Measurements from ENCODE around the gene CAPN12. TPM values are rescaled to one million over a fixed set of nuclear protein-coding genes. Genes with fewer than 3 reads are reported as not detected.
A peak's percentile ranks its signal among the peaks of the same experiment; 100 is the strongest.

Gene CAPN12
- total and polyA plus RNA-seq, 5 donors from 2014 or later: 1.0 to 6.1 (median 2.2) TPM

GRCh38 chr19:38697197-38697596, 47.1 kb downstream of the CAPN12 start:
- DNase-seq (no peak), ATAC-seq (ENCODE audit: low read depth in 2 of 2) (no peak)
- peaks cover 14% of the 10 kb centered on the region for H3K36me3 Mint-ChIP-seq
- Histone ChIP-seq H3K36me3 (ENCODE audit: control insufficient read depth, insufficient read depth, low read length) (peaks cover 19% of the 10 kb centered on the region), H3K27me3 (ENCODE audit: control insufficient read depth, insufficient read depth, low read length) (no peaks in the 10 kb centered on the region), H3K27ac (ENCODE audit: insufficient read depth, low read length, poor library complexity, severe bottlenecking) (no peak overlapping the region), H3K9me3 (ENCODE audit: control insufficient read depth in 2 of 2, low read length in 2 of 2) (no peaks in the 10 kb centered on the region), H3K4me1 (ENCODE audit: control insufficient read depth, insufficient read depth, low read length, poor library complexity, severe bottlenecking) (peaks cover 69% of the 10 kb centered on the region), H3K4me3 (ENCODE audit: low read depth, low read length) (peak overlapping the region; percentile 3)
- no peaks in the 10 kb centered on the region for H3K9me3 Mint-ChIP-seq
- H3K27me3 Mint-ChIP-seq: no peaks in the 10 kb centered on the region
- H3K4me1 Mint-ChIP-seq: peaks cover 26 to 72% (median 42%) of the 10 kb centered on the region in 4 donors
- peak overlapping the region in 1 of 4 donors; percentile 52 for H3K4me3 Mint-ChIP-seq
- peak overlapping the region in 2 of 3 donors; percentile 85 to 94 for H3K27ac Mint-ChIP-seq

GRCh38 chr19:38696729-38697055, 47.6 kb downstream of the CAPN12 start:
- no peaks in the 10 kb centered on the region for H3K9me3 Mint-ChIP-seq
- Histone ChIP-seq H3K27me3 (ENCODE audit: control insufficient read depth, insufficient read depth, low read length) (no peaks in the 10 kb centered on the region), H3K9me3 (ENCODE audit: control insufficient read depth in 2 of 2, low read length in 2 of 2) (no peaks in the 10 kb centered on the region), H3K4me1 (ENCODE audit: control insufficient read depth, insufficient read depth, low read length, poor library complexity, severe bottlenecking) (peaks cover 74% of the 10 kb centered on the region), H3K27ac (ENCODE audit: insufficient read depth, low read length, poor library complexity, severe bottlenecking) (no peak overlapping the region), H3K4me3 (ENCODE audit: low read depth, low read length) (no peak overlapping the region), H3K36me3 (ENCODE audit: control insufficient read depth, insufficient read depth, low read length) (peaks cover 14% of the 10 kb centered on the region)
- no peaks in the 10 kb centered on the region for H3K27me3 Mint-ChIP-seq
- ATAC-seq (ENCODE audit: low read depth in 2 of 2) (no peak), DNase-seq (no peak)
- peaks cover 18% of the 10 kb centered on the region for H3K36me3 Mint-ChIP-seq
- H3K4me1 Mint-ChIP-seq: peaks cover 31 to 77% (median 46%) of the 10 kb centered on the region in 4 donors
- peak overlapping the region in 2 of 3 donors; percentile 85 to 94 for H3K27ac Mint-ChIP-seq
- H3K4me3 Mint-ChIP-seq: peak overlapping the region in 2 of 4 donors; percentile 29 to 52

- peaks cover 80% of the 10 kb centered on the region for H3K4me1 ChIP-seq (ENCODE audit: control insufficient read depth, insufficient read depth, low read length, poor library complexity, severe bottlenecking)
- ATAC-seq (ENCODE audit: low read depth in 2 of 2) (no peak), DNase-seq (no peak)
- no peak overlapping the region for H3K4me3 ChIP-seq (ENCODE audit: low read depth, low read length)
- H3K36me3 ChIP-seq (ENCODE audit: control insufficient read depth, insufficient read depth, low read length): peaks cover 9% of the 10 kb centered on the region
- Mint-ChIP-seq H3K4me1 (peaks cover 31 to 83% (median 49%) of the 10 kb centered on the region in 4 donors), H3K36me3 (peaks cover 18% of the 10 kb centered on the region), H3K4me3 (peak overlapping the region in 3 of 4 donors; percentile 47 to 78 (median 63)), H3K27me3 (no peaks in the 10 kb centered on the region), H3K27ac (peak overlapping the region; percentile 85 to 94 (median 92)), H3K9me3 (no peaks in the 10 kb centered on the region)
- no peaks in the 10 kb centered on the region for H3K27me3 ChIP-seq (ENCODE audit: control insufficient read depth, insufficient read depth, low read length)
- no peaks in the 10 kb centered on the region for H3K9me3 ChIP-seq (ENCODE audit: control insufficient read depth in 2 of 2, low read length in 2 of 2)
- H3K27ac ChIP-seq (ENCODE audit: insufficient read depth, low read length, poor library complexity, severe bottlenecking): peak overlapping the region; percentile 23
Measured at GRCh38 chr19:38695832-38696728, 48.2 kb downstream of the CAPN12 start.

- H3K27me3 ChIP-seq (ENCODE audit: control insufficient read depth, insufficient read depth, low read length): no peaks in the 10 kb centered on the region
- peaks cover 86% of the 10 kb centered on the region for H3K4me1 ChIP-seq (ENCODE audit: control insufficient read depth, insufficient read depth, low read length, poor library complexity, severe bottlenecking)
- H3K36me3 ChIP-seq (ENCODE audit: control insufficient read depth, insufficient read depth, low read length): peaks cover 1% of the 10 kb centered on the region
- Mint-ChIP-seq H3K4me3 (peak overlapping the region; percentile 36 to 84 (median 70)), H3K36me3 (peaks cover 14% of the 10 kb centered on the region), H3K4me1 (peaks cover 31 to 87% (median 52%) of the 10 kb centered on the region in 4 donors), H3K27me3 (no peaks in the 10 kb centered on the region), H3K27ac (peak overlapping the region in 2 of 3 donors; percentile 84 to 94), H3K9me3 (no peaks in the 10 kb centered on the region)
- peak overlapping the region; percentile 78 for H3K27ac ChIP-seq (ENCODE audit: insufficient read depth, low read length, poor library complexity, severe bottlenecking)
- peak overlapping the region; percentile 26 for H3K4me3 ChIP-seq (ENCODE audit: low read depth, low read length)
- no peak for DNase-seq
- H3K9me3 ChIP-seq (ENCODE audit: control insufficient read depth in 2 of 2, low read length in 2 of 2): no peaks in the 10 kb centered on the region
- ATAC-seq (ENCODE audit: low read depth in 2 of 2): no peak
Measured at GRCh38 chr19:38695317-38695683, 49.0 kb downstream of the CAPN12 start.

- H3K4me1 ChIP-seq (ENCODE audit: control insufficient read depth, insufficient read depth, low read length, poor library complexity, severe bottlenecking): peaks cover 81% of the 10 kb centered on the region
- ATAC-seq (ENCODE audit: low read depth in 2 of 2) (peak; percentile 80 to 86), DNase-seq (peak; percentile 18 to 77 (median 53))
- H3K9me3 ChIP-seq (ENCODE audit: control insufficient read depth in 2 of 2, low read length in 2 of 2): no peaks in the 10 kb centered on the region
- Mint-ChIP-seq H3K27ac (peak overlapping the region; percentile 82 to 95 (median 94)), H3K27me3 (no peaks in the 10 kb centered on the region), H3K4me3 (peak overlapping the region; percentile 74 to 91 (median 80)), H3K9me3 (no peaks in the 10 kb centered on the region), H3K4me1 (peaks cover 31 to 94% (median 62%) of the 10 kb centered on the region in 4 donors), H3K36me3 (peaks cover 17% of the 10 kb centered on the region)
- H3K27me3 ChIP-seq (ENCODE audit: control insufficient read depth, insufficient read depth, low read length): no peaks in the 10 kb centered on the region
- H3K36me3 ChIP-seq (ENCODE audit: control insufficient read depth, insufficient read depth, low read length): peaks cover 2% of the 10 kb centered on the region
- peak overlapping the region; percentile 38 for H3K4me3 ChIP-seq (ENCODE audit: low read depth, low read length)
- peak overlapping the region; percentile 78 for H3K27ac ChIP-seq (ENCODE audit: insufficient read depth, low read length, poor library complexity, severe bottlenecking)
Measured at GRCh38 chr19:38693380-38694223, 50.7 kb downstream of the CAPN12 start.

GRCh38 chr19:38692458-38693379, 51.6 kb downstream of the CAPN12 start:
- Mint-ChIP-seq H3K27me3 (no peaks in the 10 kb centered on the region), H3K36me3 (peaks cover 17% of the 10 kb centered on the region), H3K4me1 (peaks cover 27 to 90% (median 60%) of the 10 kb centered on the region in 4 donors), H3K27ac (peak overlapping the region; percentile 82 to 95 (median 94)), H3K9me3 (no peaks in the 10 kb centered on the region), H3K4me3 (peak overlapping the region; percentile 74 to 91 (median 80))
- Histone ChIP-seq H3K9me3 (ENCODE audit: control insufficient read depth in 2 of 2, low read length in 2 of 2) (no peaks in the 10 kb centered on the region), H3K27ac (ENCODE audit: insufficient read depth, low read length, poor library complexity, severe bottlenecking) (peak overlapping the region; percentile 78), H3K4me3 (ENCODE audit: low read depth, low read length) (peak overlapping the region; percentile 41), H3K4me1 (ENCODE audit: control insufficient read depth, insufficient read depth, low read length, poor library complexity, severe bottlenecking) (peaks cover 73% of the 10 kb centered on the region), H3K27me3 (ENCODE audit: control insufficient read depth, insufficient read depth, low read length) (no peaks in the 10 kb centered on the region), H3K36me3 (ENCODE audit: control insufficient read depth, insufficient read depth, low read length) (peaks cover 2% of the 10 kb centered on the region)
- DNase-seq (no peak), ATAC-seq (ENCODE audit: low read depth in 2 of 2) (no peak)
